SU-DHL-6 (cell line): Measurements from ENCODE around the gene CRYAA.
"Not testable (repeated sequence)": the region's sequence is repeated elsewhere in the genome, so short reads cannot be mapped to it uniquely, and the experiment has no call there.

Source experiments
- CTCF ChIP-seq: fragments of 200-600 bp; sonication (generic); IDR thresholded peaks from one replicate; pipeline ENCODE4 v1.5.1; 2017; ENCODE audit warnings: antibody characterized with exemption, mild to moderate bottlenecking, low read length, moderate library complexity; ENCODE audit not compliant: insufficient read depth, poor library complexity, severe bottlenecking
- EZH2phosphoT487 ChIP-seq: fragments of 200-600 bp; sonication (generic), shearing (Covaris generic); conservative IDR thresholded peaks from 2 replicates; pipeline ENCODE4 v1.6.1; 2018; ENCODE audit warnings: mild to moderate bottlenecking, antibody characterized with exemption, low read length, moderate library complexity, mixed read lengths

- not testable (repeated sequence) for TF ChIP-seq CTCF, EZH2phosphoT487
These were observed 34.3 kb upstream of the CRYAA start for GRCh38 chr21:43134520-43134919.
